IPS-11a (cell line): ENCODE results near the gene WNT1.

Experiments
- H3K4me3 ChIP-seq: one replicate; pipeline ENCODE4 v1.5.1; 2013; ENCODE audit warnings: low read depth, low read length, control low read depth

WNT1 gene

DNA sequence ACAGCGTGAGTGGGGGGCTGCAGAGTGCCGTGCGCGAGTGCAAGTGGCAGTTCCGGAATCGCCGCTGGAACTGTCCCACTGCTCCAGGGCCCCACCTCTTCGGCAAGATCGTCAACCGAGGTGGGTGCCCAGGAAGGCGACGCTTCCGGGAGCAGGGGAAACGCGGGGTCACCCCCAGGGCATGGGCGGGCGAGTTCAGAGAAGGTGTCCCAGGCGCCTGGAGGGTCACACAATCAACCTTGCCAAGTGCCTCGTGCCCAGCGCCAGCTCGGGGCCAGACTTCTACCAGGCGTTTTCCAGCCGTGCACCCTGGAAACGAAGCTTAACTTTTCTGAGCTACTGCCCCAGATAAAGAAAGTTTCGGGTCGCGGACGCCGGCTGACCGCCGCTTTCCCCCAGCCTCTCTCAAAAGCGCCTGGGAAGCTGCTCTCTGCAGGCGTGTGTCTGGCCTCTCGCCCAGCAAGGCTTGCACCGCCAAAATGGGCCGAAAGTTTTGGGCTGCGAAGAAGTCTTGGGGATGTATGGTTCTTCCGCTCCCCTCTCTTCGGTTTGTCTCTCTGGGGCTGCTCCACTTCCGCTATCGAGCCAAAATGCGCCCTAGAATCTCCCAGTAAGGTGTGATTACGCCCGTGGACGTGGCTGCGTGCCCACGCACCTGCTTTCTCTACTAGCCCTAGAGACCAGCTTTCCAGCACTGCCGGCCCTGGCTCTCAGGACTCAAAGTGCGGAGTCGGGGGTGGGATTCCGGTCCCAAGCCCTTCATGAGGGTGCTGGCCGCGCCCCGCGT, 1.7 kb downstream of the WNT1 start:
- peak overlapping the region; percentile 1 for H3K4me3 ChIP-seq

DNA sequence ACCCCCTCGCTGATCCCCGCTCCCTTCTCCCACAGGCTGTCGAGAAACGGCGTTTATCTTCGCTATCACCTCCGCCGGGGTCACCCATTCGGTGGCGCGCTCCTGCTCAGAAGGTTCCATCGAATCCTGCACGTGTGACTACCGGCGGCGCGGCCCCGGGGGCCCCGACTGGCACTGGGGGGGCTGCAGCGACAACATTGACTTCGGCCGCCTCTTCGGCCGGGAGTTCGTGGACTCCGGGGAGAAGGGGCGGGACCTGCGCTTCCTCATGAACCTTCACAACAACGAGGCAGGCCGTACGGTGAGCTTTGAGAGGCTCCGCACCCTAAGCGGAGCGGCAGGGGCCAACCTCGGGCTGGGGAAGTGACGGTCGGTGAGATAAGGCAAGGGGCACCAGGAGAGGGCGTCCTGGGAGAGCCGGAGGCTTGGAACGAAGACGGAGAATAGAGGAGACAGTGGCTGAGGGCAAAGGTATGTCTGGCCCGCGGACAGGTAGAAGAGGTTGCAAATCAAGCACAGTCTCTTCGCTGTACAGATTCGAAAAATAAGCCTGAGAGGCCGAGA, 2.3 kb downstream of the WNT1 start:
- H3K4me3 ChIP-seq, result peak overlapping the region; percentile 48

DNA sequence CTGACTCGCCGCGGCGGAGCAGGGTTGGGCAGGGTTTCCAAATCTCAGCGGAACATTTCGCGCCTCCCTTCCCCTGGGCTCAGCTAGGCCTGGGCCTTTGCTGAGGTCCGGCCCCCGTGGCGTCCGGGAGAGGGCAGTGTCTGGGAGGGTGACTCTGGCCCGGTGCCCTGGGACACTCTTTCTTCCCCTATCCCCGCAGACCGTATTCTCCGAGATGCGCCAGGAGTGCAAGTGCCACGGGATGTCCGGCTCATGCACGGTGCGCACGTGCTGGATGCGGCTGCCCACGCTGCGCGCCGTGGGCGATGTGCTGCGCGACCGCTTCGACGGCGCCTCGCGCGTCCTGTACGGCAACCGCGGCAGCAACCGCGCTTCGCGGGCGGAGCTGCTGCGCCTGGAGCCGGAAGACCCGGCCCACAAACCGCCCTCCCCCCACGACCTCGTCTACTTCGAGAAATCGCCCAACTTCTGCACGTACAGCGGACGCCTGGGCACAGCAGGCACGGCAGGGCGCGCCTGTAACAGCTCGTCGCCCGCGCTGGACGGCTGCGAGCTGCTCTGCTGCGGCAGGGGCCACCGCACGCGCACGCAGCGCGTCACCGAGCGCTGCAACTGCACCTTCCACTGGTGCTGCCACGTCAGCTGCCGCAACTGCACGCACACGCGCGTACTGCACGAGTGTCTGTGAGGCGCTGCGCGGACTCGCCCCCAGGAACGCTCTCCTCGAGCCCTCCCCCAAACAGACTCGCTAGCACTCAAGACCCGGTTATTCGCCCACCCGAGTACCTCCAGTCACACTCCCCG, 3.0 kb downstream of the WNT1 start:
- H3K4me3 ChIP-seq, result peak overlapping the region; percentile 48

DNA sequence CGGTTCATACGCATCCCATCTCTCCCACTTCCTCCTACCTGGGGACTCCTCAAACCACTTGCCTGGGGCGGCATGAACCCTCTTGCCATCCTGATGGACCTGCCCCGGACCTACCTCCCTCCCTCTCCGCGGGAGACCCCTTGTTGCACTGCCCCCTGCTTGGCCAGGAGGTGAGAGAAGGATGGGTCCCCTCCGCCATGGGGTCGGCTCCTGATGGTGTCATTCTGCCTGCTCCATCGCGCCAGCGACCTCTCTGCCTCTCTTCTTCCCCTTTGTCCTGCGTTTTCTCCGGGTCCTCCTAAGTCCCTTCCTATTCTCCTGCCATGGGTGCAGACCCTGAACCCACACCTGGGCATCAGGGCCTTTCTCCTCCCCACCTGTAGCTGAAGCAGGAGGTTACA, 3.6 kb downstream of the WNT1 start:
- peak overlapping the region; percentile 4 for H3K4me3 ChIP-seq

DNA sequence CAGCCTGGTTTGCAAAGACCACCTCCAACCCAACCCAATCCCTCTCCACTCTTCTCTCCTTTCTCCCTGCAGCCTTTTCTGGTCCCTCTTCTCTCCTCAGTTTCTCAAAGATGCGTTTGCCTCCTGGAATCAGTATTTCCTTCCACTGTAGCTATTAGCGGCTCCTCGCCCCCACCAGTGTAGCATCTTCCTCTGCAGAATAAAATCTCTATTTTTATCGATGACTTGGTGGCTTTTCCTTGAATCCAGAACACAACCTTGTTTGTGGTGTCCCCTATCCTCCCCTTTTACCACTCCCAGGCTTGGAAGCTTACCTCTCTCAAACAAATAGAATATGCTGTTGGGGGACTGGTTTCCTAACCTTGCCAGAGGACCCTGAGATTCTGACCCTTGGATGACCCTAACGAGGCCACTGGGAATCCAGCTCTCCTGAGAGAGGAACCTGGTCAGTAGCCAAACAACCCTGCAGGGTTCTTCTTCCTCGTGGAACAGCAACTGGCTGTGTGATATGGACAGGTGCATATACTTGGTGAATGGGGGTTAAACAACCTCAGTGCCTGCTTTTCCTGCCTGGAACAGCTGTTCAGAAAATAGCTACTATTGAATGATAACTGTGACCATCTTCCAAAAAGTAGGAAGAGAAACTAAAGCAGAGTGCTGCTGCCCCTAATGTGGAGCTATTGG, 4.4 kb downstream of the WNT1 start:
- H3K4me3 ChIP-seq, result no peak overlapping the region

DNA sequence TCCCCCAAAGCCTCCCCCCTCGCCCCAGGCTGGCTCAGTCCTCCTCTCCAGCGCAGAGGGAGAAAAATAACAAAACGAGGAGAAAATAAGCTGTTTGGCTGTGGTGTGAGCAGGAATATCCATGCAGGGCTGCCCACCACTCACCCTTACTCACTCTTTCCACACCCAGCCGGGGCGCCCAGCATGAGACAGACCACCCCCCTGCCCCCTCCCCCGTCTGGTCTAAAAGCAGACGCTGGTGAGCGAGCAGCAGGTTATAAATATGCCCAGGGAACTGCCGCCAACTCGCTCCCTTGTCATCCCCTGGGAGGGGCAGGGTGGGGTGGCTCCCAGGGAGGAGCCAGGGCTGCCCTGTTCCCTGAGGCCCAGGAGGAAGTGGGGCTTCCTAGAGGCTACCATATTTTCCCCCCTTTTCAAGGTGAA, 7.4 kb downstream of the WNT1 start:
- no peak overlapping the region for H3K4me3 ChIP-seq

DNA sequence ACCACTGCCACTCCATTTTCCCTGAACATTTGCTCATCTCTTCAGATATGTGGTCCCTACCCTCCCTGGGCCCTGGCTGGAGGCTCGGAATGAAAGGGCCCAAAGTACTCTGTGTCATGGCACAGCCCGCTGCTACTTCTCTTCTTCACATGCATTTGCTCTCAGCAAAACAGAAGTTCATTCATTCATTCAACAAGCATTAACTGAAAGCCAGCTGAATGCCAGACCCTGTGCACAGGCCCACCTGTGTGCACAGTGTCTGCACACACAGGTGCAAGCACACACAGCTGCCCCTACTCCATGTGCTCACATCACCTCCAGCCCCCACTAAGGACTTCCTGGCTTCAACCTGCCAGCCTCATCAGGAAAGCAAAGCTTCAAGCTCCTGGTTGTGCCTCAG, 7.8 kb downstream of the WNT1 start:
- no peak overlapping the region for H3K4me3 ChIP-seq

DNA sequence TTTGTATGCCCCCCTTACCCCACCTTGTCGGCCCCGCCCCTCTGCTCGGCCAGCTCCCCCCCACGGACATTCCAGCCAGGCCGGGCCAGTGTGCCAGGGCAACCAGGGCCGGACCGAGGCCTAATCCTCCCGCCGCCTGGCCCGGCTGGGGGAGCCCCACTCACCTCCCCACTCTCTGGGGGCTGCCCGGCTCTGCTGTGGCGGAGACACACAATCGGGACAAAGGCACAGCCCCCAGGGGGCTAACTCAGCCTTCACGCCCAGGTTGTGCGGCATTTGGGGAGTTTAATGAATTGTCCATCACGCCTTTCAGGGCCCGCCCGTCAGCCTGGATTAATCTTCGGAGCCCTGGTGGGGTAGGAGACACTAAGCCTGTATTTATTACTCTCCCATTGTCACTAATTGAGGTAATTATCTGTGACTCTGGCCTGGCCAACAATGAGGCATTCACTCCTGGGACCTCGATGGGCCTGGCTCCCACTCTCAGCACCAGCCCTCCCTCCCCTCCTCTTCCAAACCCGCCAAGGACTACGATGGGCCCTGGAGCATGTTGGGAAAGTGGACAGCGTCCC, 8.7 kb downstream of the WNT1 start:
- no peak overlapping the region for H3K4me3 ChIP-seq

DNA sequence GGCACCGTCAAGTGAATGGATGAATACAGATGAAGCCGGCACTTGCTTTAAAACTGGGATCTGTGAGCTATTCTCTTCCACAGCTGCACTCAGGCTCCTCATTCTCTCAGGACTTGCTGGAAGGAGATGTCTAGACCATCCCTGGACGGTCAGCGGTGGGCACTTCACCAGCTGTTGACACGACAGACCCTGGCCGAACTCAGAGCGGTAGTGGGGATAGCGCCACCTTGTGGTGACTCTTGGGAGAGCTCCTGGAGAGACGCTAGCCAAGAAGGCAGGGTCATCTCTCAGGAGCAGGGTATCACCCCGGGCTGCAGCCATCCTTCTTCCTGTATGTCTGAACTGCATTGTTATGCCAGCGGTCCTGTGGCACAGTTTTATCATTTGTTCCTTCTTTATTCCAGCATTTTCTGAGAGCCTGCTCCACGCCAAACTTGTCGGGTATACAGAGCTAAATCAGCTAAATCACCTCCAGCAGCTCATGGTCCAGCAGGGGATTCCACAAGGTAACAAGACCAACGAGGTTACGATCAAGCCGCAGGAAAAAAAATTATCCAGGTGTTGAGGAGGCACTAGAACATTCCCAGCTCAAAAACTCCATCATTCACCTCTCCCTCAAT, 10.0 kb downstream of the WNT1 start:
- H3K4me3 ChIP-seq, result no peak overlapping the region

DNA sequence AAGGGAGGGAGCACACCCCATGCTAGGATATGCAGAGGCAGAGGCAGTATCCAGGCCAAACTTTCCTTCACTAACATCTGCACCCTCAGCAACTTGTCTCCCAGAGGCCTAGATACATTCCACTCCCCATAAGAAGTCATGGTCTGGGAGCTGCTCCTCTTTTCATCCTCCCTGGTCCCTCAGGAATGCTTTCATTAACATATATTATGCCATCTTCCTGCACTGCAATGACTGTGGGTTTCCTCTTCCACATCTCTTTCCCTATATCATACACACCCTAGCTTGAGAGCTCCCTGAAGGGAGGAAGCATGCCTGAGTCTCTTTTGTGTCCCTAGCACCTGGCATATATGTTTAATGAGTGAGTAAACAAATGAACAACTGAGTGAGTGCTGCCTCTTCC, 12.4 kb downstream of the WNT1 start:
- no peak overlapping the region for H3K4me3 ChIP-seq

DNA sequence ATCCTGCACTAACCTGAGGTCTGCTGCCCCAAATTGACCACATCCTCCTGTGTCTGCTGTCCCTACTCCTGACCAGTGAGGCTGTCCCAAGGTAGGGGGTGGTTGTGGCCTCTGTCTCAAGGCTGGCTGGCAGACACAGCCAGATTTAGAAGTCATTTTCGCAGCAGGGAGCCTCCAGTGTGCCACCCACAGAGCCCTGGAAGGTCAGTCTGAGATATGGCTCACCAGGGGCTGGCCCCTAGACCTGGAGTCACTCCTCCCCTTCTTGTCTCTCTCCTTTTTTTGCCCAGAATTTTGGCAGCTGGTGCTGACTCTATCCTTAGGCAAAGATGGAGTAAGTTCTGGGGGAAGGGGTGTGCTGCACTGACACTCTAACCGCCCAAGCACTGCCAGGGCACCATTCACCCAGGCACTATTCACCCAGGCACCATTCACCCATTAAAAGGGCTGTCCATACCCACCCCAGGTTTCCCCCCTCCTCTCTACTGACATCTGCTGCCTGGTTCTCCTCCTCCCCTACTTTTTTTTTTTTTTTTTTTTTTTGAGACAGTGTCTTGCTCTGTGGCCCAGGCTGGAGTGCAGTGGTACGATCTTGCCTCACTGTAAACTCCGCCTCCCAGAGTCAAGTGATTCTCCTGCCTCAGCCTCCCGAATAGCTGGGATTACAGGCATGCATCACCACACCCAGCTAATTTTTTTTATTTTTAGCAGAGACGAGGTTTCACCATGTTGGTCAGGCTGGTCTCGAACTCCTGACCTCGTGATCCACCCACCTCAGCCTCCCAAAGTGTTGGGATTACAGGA, 13.3 kb downstream of the WNT1 start:
- no peak overlapping the region for H3K4me3 ChIP-seq

DNA sequence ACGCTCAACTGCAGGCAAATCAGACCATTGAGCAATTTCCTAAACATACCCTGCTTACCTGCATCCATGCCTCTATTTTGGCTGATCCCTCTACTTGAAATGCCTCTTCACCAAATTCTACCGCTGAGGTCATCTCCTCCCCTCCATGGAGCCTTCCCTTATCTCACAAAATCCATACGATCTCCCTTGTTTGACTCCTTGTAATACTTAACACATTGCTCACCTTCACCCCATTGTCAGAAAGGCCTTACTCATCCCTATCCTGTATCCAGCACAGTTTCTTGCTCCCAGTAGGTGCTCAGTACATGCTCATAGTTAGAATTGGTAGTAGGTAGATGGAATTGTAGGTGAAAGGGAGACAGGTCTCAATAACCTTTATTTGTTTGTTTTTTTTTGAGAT, 15.7 kb downstream of the WNT1 start:
- no peak overlapping the region for H3K4me3 ChIP-seq

DNA sequence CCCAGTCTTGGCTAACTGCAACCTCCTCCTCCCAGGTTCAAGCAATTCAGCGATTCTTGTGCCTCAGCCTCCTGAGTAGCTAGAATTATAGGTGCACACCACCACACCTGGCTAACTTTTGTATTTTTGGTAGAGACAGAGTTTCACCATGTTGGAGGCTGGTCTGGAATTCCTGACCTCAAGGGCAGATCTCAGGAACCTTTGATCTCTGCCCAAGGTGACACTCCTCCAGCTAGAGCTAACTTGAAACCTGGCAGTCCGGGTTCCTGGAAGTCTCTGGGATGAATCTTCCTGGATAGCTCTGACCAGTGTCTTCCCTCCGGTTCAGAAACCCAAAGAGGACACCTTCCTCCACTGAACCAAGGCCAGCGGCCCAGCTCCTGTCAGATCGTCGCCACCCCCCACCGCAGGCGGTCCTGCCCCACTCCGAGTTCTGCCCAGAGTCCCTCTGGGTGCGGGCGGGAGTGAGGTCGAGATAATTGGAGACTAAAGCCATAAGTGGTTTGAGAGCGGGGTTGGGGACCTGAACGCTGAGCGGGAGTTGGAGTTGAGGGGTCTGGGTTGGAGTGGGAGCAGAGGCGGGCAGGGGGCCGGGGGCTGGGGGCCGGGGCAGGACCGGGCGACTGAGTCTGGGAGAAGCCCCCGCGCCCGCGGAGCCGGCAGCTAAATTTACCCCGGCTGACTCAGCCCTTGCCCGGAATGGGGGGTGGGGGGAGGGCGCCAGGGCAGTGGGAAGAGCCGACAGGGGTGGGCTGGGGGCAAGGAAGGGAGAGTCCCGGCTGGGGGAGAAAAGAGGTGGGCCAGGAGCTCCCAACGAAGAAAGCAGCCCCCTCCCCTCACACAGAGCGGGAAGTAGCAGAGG, 16.3 kb downstream of the WNT1 start:
- H3K4me3 ChIP-seq, result no peak overlapping the region

DNA sequence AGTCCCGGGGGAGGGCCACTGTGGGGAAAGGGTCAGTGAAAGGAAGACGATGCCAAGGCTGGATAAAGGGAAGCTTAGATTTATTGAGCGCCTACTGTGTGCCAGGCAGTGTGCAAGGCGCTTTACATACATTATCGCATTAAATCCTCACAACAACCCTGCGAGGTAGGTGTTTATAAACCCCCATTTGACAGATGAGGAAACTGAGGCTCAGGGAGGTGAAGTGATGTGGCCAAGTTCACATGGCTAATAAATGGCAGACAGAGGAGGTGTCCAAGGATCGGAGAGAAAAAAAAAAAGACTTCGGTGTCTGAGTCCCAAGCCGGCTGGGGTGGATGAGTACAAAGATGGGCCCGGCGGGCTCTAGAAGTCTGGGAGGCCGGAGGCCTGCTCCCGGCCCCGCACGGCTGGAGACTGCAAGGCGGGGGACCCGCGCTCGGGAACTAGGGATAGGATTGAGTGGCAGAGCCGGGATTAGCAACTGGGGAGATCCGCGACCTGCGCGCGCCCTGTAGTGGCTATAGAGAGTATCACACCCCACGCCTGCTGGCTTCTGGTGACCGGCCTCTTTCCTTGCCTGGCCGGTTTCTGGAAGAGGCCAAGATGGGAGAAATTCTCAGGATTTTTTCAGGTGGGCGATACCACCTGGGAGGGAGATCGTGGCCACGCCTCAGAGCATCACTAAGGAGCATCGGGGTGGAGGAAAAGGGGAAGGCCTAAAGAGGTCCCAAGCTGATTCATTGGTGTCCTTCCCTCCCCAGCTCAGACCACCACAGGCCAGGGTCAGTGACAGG, 17.2 kb downstream of the WNT1 start:
- H3K4me3 ChIP-seq, result no peak overlapping the region

DNA sequence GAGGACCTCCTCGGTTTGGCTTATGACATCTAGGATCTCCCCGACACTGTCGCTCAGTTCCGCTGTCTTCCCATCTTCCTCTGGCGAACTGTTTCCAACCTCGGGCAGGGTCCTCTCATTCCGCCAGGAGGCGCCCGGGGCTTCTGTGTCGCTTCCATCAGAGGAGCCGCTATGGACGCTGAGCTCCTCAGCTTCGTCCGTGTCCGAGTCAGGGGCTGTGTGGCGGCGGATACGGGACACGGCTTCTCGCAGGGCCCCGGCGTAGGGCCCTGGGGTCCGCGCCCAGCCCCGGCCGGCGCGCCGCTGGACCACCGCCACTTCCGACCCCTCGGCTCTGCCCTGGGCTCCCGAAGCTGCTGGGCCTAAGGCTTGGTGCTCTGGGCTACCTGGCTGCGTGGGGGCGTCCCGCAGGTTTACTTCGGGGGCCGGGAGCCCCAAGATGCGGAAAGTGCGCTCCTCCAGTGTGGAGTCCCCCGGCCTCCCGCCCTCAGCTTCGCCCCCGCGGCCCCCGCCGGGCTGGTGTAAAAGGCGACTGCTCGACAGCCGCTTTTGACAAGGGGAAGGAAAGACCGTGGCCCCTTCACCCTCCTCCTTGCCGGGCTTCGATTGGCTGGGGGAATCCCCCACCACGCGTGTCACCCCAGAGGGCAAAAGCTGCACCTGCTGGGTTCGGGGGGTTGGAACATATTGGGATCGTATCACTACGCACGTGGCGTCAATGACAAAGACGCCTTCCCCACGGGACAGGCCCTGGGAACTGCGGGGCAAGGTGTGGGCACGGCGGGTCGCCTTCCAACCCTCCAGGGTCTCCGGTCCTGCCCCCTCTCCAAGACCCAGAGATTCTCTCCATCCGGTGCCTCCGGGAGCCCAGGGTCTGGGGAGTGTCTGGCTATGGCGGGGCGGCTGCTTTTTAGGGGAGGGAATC, 18.9 kb downstream of the WNT1 start:
- no peak overlapping the region for H3K4me3 ChIP-seq

DNA sequence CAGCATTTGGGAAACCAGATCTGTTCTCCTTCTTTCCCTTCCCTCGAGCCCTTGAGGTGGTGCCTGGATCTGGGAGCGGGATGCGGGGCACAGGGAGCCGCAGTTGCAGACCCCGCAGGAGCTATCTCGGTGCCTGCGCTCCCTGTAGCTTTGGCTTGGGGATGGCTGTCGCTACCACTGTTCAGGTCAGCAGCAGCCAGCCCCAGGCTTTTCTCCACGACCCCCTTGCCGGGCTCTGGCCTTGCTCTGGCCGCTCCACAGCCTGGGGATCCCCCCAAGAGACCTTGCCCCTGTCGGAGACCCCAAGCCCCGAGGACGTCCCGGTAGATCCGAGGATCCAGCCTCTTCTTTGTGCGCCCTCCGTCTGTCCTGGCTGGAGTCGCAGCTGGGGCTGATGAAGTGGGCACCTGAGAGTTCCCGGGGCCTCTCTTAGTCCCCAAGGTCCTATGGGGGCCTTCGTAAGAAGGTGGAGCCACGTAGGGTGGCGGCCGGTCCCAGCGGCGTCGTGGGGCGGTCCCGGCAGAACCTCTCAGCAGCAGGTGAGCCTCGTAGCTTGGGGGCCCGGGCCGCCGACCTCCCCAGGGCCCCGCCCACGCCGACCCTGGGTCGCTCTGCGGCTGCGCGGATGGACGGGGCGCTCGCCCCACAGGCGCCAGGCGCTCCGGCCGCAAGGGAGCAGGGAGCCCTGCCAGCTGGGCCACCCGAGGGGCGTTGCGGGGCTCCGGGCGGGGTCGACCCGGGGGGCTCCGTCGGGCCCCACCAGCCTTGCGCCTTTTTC, 19.8 kb downstream of the WNT1 start:
- peak overlapping the region; percentile 30 for H3K4me3 ChIP-seq
